GM12875 (cell line): ENCODE results near the gene FAM110D.

Experiments
- H3K4me3 ChIP-seq: one replicate; pipeline ENCODE4 v1.5.1; 2011; ENCODE audit warnings: low read depth, low read length, control low read depth
- TF ChIP-seq, protein P1 (sequence below): IDR thresholded peaks from 2 replicates; pipeline ENCODE4 v1.5.1; 2011; ENCODE audit warnings: low read depth, mild to moderate bottlenecking, control low read depth, inconsistent platforms, low read length, moderate library complexity, borderline replicate concordance; ENCODE audit not compliant: insufficient read depth

Gene FAM110D

GRCh38 chr1:26158908-26159742 lies at the start of gene FAM110D:
TSS of gene FAM110D (plus strand) at chr1:26159079. CDS start at chr1:26161292, 2,213 bp downstream.
- no peak within 1 kb of the TSS for H3K4me3 ChIP-seq
- TF ChIP-seq, protein P1, sequence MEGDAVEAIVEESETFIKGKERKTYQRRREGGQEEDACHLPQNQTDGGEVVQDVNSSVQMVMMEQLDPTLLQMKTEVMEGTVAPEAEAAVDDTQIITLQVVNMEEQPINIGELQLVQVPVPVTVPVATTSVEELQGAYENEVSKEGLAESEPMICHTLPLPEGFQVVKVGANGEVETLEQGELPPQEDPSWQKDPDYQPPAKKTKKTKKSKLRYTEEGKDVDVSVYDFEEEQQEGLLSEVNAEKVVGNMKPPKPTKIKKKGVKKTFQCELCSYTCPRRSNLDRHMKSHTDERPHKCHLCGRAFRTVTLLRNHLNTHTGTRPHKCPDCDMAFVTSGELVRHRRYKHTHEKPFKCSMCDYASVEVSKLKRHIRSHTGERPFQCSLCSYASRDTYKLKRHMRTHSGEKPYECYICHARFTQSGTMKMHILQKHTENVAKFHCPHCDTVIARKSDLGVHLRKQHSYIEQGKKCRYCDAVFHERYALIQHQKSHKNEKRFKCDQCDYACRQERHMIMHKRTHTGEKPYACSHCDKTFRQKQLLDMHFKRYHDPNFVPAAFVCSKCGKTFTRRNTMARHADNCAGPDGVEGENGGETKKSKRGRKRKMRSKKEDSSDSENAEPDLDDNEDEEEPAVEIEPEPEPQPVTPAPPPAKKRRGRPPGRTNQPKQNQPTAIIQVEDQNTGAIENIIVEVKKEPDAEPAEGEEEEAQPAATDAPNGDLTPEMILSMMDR: no peak

GRCh38 chr1:26109229-26110164 lies 49.4 kb upstream of the FAM110D start:
- H3K4me3 ChIP-seq: no peak overlapping the region
- TF ChIP-seq, protein P1: no peak

GRCh38 chr1:26110731-26111529 lies 47.9 kb upstream of the FAM110D start:
- H3K4me3 ChIP-seq: peak overlapping the region; percentile 90
- TF ChIP-seq, protein P1: no peak

DNA sequence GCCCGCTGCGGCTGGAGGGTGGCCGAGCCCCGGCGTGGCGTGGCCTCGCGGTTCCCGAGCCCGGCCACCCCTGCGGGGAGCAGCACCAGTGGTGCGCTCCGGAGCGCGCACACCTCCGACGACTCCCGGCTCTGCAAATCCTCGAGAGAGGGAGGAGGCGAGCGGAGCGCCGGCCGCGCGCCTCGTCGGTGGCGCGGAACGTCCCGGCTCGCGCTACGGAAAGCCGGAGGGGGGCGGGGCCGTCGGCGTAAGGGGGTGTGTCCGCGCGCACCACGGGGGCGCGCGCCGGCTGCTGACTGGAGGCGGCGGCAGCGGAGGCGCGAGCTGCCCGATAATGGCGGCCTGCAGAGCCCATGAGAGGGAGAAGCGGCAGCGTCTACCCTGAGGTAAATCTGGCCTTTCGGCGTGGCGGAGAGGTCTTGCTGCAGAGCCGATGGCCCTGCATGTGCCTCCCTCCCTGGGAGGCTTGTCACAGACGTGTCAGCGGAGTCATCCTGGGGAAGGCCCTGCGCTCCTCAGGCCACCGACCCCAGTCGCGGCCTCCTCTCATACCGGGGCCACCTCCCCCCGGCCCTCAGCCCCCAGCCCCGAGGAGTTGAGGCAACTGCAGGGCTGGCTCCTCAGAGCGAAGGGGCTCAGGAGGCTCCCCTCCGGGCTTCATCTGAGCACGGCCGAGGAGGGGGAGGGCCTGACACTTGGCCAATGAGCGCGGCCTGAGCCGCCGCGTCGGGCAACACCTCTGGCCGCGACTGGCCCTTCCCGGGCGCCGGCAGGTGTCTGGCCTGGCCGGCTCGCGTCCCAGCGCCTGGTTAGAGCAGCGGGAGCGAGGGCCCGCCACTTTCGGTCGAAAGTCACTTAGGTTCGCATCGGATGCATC lies 47.1 kb upstream of the FAM110D start, which contains the start of gene PDIK1L:
TSS of gene PDIK1L (plus strand) at position 295 of the 877 bp plus-strand sequence. CDS start 2,485 bp downstream, outside the sequence.
- TF ChIP-seq, protein P1: no peak

GRCh38 chr1:26112407-26112775 lies 46.5 kb upstream of the FAM110D start:
- peak overlapping the region; percentile 90 for H3K4me3 ChIP-seq
- TF ChIP-seq, protein P1: no peak

More for the DNA sequence above, 47.1 kb upstream of the FAM110D start, which contains the start of gene PDIK1L:
- peak within 1 kb of the TSS; percentile 90 for H3K4me3 ChIP-seq
